Activated effector memory CD4-positive, alpha-beta T cell treated with Interleukin-2 at 50 U/mL for 16 hours (primary cell): ENCODE data around the gene ZNF621.

Experiments used
- DNase-seq: peaks from one replicate; pipeline ENCODE4 v3.0.0-alpha.2; 2020

Gene ZNF621

GRCh38 chr3:40524568-40525285 is at the start of gene ZNF621:
Gene ZNF621 (plus strand): TSS chr3:40524960. CDS start chr3:40525841, 881 bp downstream.
- DNase-seq = peak; percentile 79

- DNase-seq = peak; percentile 42
These were observed 48.0 kb upstream of the ZNF621 start, which contains the start of gene ZNF619 for GRCh38 chr3:40476478-40477470. Gene ZNF619 (plus strand): TSS chr3:40477122. CDS start chr3:40477980, 858 bp downstream.

DNA sequence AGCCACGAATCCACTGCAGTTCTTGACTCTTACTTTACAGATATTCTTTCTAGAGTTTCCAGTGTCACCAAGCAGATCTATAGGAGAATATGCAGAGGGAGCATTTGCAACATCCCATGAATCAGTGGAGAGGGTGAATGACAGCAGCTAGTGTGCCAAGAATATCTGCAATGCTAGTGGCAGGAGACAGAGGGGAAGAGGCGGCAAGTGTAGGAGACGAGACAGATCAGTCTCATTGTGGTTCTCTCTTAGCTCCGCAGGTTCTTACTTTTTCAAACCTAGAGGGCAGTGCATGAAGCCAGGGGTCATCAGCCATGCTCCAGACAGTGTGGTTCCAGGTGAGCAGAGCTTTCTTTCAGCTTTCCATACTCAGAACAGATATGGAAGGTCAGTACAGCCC is 47.1 kb upstream of the ZNF621 start:
- DNase-seq = no peak

- no peak for DNase-seq
These were observed 37.6 kb upstream of the ZNF621 start for GRCh38 chr3:40487172-40487571.

DNA sequence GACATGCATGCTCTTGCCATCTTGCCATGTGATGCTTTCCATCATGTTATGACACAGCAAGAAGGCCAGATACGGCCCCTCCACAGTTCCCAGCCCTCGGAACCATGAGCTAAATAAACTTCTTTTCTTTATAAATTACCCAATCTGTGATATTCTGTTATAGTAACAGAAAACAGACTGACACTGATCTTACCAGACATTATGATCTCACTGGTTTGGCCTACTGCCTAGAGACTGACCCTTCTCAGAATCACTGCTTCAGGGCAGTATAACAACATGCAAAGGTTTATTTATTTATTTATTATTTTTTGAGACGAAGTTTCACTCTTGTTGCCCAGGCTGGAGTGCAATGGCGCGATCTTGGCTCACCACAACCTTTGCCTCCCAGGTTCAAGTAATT is 33.8 kb upstream of the ZNF621 start:
- no peak for DNase-seq

DNA sequence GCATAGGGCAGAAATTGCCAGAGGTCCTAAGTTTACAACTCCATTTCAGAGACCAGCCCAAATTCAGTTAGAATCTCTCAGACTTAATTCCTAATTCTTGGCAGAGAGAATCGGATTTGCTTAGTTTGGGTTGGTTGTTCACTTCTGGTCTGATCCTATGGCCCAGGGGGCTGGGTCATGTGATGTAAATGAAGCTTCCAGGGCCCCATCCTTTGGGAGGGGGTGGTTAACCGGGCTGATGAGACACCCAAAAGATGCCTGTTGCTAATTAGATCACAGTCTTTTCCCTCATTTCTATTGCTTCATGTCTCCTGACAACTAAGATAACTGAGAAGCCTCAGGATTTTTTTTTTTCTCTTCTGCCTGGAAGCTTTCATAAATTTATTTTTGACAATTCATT is 30.1 kb upstream of the ZNF621 start:
- no peak for DNase-seq

- DNase-seq = no peak
These were observed 27.5 kb upstream of the ZNF621 start for GRCh38 chr3:40497288-40497687.

GRCh38 chr3:40499952-40500351 is 24.8 kb upstream of the ZNF621 start:
- DNase-seq = no peak

DNA sequence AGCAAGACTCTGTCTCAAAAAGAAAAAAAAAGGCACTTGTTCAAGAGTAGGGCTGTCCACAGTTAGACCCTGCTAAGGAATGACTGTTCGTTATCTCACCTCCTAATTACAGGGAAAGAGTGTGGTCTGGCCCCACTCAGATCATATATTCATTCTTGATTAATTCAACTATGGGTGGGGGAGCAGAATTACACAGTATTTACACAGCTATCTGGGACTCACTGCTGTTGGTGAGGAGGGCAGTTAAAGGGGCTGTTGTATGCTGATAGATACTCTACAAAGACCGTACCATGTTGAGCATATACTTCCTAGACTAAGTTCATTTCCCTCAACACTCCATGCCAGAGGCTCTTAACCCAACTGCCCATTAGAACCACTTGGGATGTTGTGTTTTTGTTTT is 22.7 kb upstream of the ZNF621 start:
- DNase-seq = no peak

GRCh38 chr3:40504636-40505430 is 19.9 kb upstream of the ZNF621 start:
- no peak for DNase-seq

GRCh38 chr3:40505599-40506462 is 18.9 kb upstream of the ZNF621 start, which contains the start of gene ZNF620:
Gene ZNF620 (plus strand): TSS chr3:40506039. CDS start chr3:40506353, 314 bp downstream.
- DNase-seq = peak; percentile 25

GRCh38 chr3:40511031-40511718 is 13.6 kb upstream of the ZNF621 start:
- no peak for DNase-seq

- no peak for DNase-seq
These were observed 8.6 kb upstream of the ZNF621 start for GRCh38 chr3:40516201-40516600.

GRCh38 chr3:40518067-40518466 is 6.7 kb upstream of the ZNF621 start:
- no peak for DNase-seq

DNA sequence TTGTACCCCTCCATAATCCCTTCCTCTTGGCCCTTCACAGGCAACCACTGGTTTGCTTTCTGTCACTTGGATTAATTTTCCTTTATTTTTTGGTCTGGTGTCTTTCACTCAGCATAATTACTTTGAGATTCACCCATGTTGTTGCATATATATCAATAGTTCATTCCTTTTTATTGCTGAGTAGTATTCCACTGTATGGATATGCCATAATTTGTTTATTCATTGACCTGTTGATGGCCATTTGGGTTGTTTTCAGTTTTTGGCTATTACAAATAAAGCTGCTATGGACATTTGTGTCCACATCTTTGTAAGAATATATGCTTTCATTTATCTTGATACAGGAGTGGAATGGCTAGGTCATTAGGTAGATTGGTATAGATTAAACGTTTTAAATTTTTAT is 5.9 kb upstream of the ZNF621 start:
- DNase-seq = no peak

DNA sequence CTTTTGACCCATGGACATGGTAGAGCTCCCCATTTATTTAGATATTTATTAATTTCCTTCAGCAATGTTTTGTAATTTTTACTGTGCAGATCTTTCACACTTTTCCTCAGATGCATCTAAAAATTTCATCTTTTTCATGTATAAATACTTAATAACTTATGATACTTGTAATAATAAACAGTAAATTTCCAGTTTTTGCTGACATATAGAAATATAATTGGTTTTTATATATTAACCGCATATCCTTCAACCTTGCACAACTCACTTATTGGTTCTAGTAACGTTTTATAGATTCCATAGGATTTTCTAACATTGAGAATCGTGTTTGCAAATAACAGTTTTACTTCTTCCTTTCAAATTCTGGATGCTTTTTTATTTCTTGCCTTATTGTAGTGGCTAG is 3.5 kb upstream of the ZNF621 start:
- no peak for DNase-seq

DNA sequence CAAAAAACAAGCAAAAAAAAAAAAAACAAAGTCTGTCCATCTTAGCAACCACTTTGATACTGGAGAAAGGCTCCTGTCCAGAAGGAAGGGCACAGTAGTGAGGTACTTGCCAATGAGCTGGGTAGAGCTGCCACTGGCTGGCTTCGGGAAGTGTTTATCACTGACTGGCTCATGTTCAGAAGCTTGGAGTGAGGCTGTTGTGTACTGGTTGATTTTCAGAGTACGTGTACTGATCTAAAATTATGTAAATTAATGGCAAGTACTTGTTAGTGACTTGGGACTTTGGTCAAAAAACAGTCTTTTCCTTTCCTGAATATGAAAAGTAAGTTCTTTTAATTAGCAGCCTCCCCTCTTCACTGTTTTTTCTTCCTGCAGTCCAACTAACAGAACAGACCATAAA is 979 bp upstream of the ZNF621 start:
- DNase-seq = no peak

- no peak for DNase-seq
These were observed 565 bp upstream of the ZNF621 start for GRCh38 chr3:40524222-40524567.

- DNase-seq = no peak
These were observed 3.7 kb downstream of the ZNF621 start for GRCh38 chr3:40528426-40528825.

- no peak for DNase-seq
These were observed 7.5 kb downstream of the ZNF621 start for GRCh38 chr3:40532252-40532651.

GRCh38 chr3:40534283-40534682 is 9.5 kb downstream of the ZNF621 start:
- DNase-seq = no peak
